Esophagus muscularis mucosa (tissue), 4 donors: ENCODE measurements around the gene METTL9. TPM values are rescaled to one million over a fixed set of nuclear protein-coding genes. Genes with fewer than 3 reads are reported as not detected.
"Not testable (repeated sequence)": the region's sequence is repeated elsewhere in the genome, so short reads cannot be mapped to it uniquely, and the experiment has no call there.

Experiments
- DNase-seq: peaks from one replicate; pipeline ENCODE4 v3.0.0-alpha.2; 2017; ENCODE audit errors: extremely low spot score
- H3K27ac ChIP-seq, 4 donors: fragments of 200-600 bp; sonication (generic); replicated peaks in 1 of 4; 1 replicate in 3 of 4; 2 replicates in 1 of 4; pipeline ENCODE4 v1.5.1; 2016 to 2019; ENCODE audit warnings: mild to moderate bottlenecking in 1 of 4
- H3K27me3 ChIP-seq, 4 donors: fragments of 200-600 bp; sonication (generic); one replicate each; pipeline versions ENCODE4 v1.5.1 to v1.6.0; 2016 to 2019
- H3K36me3 ChIP-seq, 4 donors: fragments of 200-600 bp; sonication (generic); one replicate each; pipeline ENCODE4 v1.5.1; 2016 to 2019
- H3K4me1 ChIP-seq, 4 donors: fragments of 200-600 bp; sonication (generic); one replicate each; pipeline ENCODE4 v1.5.1; 2016 to 2019
- H3K4me3 ChIP-seq, 4 donors: fragments of 200-600 bp; sonication (generic); 1 replicate in 2 of 4; 2 replicates in 2 of 4; pipeline ENCODE4 v1.5.1; 2016 to 2019; ENCODE audit warnings: mild to moderate bottlenecking in 4 of 4, moderate library complexity in 1 of 4
- H3K9me3 ChIP-seq, 4 donors: fragments of 200-600 bp; sonication (generic); 1 replicate in 3 of 4; 2 replicates in 1 of 4; pipeline ENCODE4 v1.5.1; 2016 to 2019
- CTCF ChIP-seq, 3 experiments: fragments of 200-600 bp in 2 of 3; fragments of 450-650 bp in 1 of 3; sonication (generic) in 2 of 3; IDR thresholded peaks; one replicate each; pipeline ENCODE4 v1.5.1; 2017 to 2019; ENCODE audit warnings: antibody characterized with exemption in 3 of 3, mild to moderate bottlenecking in 2 of 3, moderate library complexity in 1 of 3
- EP300 ChIP-seq: sonication (generic); formaldehyde crosslinking; IDR thresholded peaks from one replicate; pipeline ENCODE4 v1.6.1; 2017; ENCODE audit warnings: antibody characterized with exemption
- POLR2A ChIP-seq: fragments of 450-650 bp; IDR thresholded peaks from one replicate; pipeline ENCODE4 v1.6.1; 2017; ENCODE audit warnings: antibody characterized with exemption, moderate library complexity, mild to moderate bottlenecking, low read depth
- POLR2AphosphoS5 ChIP-seq, 2 donors: sonication (generic); formaldehyde crosslinking; IDR thresholded peaks; one replicate each; pipeline ENCODE4 v1.6.1; 2017; ENCODE audit warnings: antibody characterized with exemption in 2 of 2
- WGBS: methylation state at CpG from one replicate; pipeline ENCODE4 v1.1.5; 2018; 5-methylcytosine and 5-hydroxymethylcytosine counted together
- intact Hi-C: fragments of 100-400 bp; cut with DNase I; formaldehyde crosslinking; loops from one replicate; pipeline ENCODE4 v1.15.1; 2023
- total RNA-seq, 4 donors: library from RNA; depleted of rRNA; stranded (reverse); fragments of >200 nt; gene quantifications; one replicate each; pipeline versions ENCODE4 v1.1.0 to v1.2.1, GENCODE V29; 2016

METTL9 gene
- total RNA-seq, 4 donors from 2014 or later = 70.2 to 122 (median 106) TPM

- peaks cover 0 to 4% (median 0%) of the 10 kb centered on the region in 4 donors for H3K4me1 ChIP-seq
- H3K4me3 ChIP-seq = no peak overlapping the region
- no peak for TF ChIP-seq POLR2AphosphoS5 (IDR thresholded peaks at IDR 0.05)
- TF ChIP-seq POLR2A = no peak
- TF ChIP-seq EP300 = no peak
- TF ChIP-seq CTCF (IDR thresholded peaks at IDR 0.05) = no peak
- no peaks in the 10 kb centered on the region for H3K27me3 ChIP-seq
- 89% methylated on average over 6 of the region's 6 CpGs for WGBS
- H3K36me3 ChIP-seq = no peaks in the 10 kb centered on the region
- DNase-seq = no peak
- intact Hi-C loops = loop anchor here (5.0 kb wide), 1 partner anchor 1129 kb away; no protein-coding TSS in a partner anchor
- no peak overlapping the region for H3K27ac ChIP-seq
- no peaks in the 10 kb centered on the region for H3K9me3 ChIP-seq
Measured at GRCh38 chr16:21568502-21569189, 30.7 kb upstream of the METTL9 start.

GRCh38 chr16:21570676-21571017, 28.7 kb upstream of the METTL9 start:
- TF ChIP-seq EP300 = no peak
- no peak for TF ChIP-seq POLR2AphosphoS5 (IDR thresholded peaks at IDR 0.05)
- TF ChIP-seq CTCF (IDR thresholded peaks at IDR 0.05) = no peak
- no peak for TF ChIP-seq POLR2A
- H3K27me3 ChIP-seq = no peaks in the 10 kb centered on the region
- H3K4me3 ChIP-seq = no peak overlapping the region
- H3K36me3 ChIP-seq = no peaks in the 10 kb centered on the region
- intact Hi-C loops = no loop called here
- WGBS = 83% methylated on average over 4 of the region's 4 CpGs
- no peak overlapping the region for H3K27ac ChIP-seq
- DNase-seq = no peak
- H3K4me1 ChIP-seq = peaks cover 0 to 4% (median 0%) of the 10 kb centered on the region in 4 donors
- H3K9me3 ChIP-seq = no peaks in the 10 kb centered on the region

GRCh38 chr16:21573506-21573905, 25.9 kb upstream of the METTL9 start:
- intact Hi-C loops, H3K4me3 ChIP-seq: not testable (repeated sequence)
- 94% methylated on average over 9 of the region's 9 CpGs for WGBS

GRCh38 chr16:21574372-21574771, 25.0 kb upstream of the METTL9 start:
- no peaks in the 10 kb centered on the region for H3K9me3 ChIP-seq
- 76% methylated on average over 4 of the region's 4 CpGs for WGBS
- H3K27ac ChIP-seq = no peak overlapping the region
- no peaks in the 10 kb centered on the region for H3K27me3 ChIP-seq
- H3K36me3 ChIP-seq = no peaks in the 10 kb centered on the region
- intact Hi-C loops = no loop called here
- no peak for DNase-seq
- H3K4me3 ChIP-seq = no peak overlapping the region
- TF ChIP-seq EP300 (no peak), CTCF (IDR thresholded peaks at IDR 0.05) (no peak), POLR2AphosphoS5 (IDR thresholded peaks at IDR 0.05) (no peak), POLR2A (no peak)
- no peaks in the 10 kb centered on the region for H3K4me1 ChIP-seq

More at GRCh38 chr16:21573506-21573905, 25.9 kb upstream of the METTL9 start:
- H3K36me3 ChIP-seq, DNase-seq, H3K4me1 ChIP-seq, H3K9me3 ChIP-seq, H3K27ac ChIP-seq, H3K27me3 ChIP-seq: not testable (repeated sequence)

GRCh38 chr16:21576323-21576722, 23.1 kb upstream of the METTL9 start:
- H3K36me3 ChIP-seq, H3K4me1 ChIP-seq, H3K4me3 ChIP-seq, DNase-seq, H3K27me3 ChIP-seq, intact Hi-C loops, H3K27ac ChIP-seq, H3K9me3 ChIP-seq: not testable (repeated sequence)
- 95% methylated on average over 2 of the region's 2 CpGs for WGBS

- H3K36me3 ChIP-seq, H3K4me1 ChIP-seq, H3K27ac ChIP-seq, H3K27me3 ChIP-seq, intact Hi-C loops, H3K9me3 ChIP-seq, DNase-seq, H3K4me3 ChIP-seq: not testable (repeated sequence)
- 68% methylated on average over 2 of the region's 2 CpGs for WGBS
Measured at GRCh38 chr16:21577487-21577886, 21.9 kb upstream of the METTL9 start.

GRCh38 chr16:21578311-21578710, 21.1 kb upstream of the METTL9 start:
- H3K27ac ChIP-seq, DNase-seq, H3K4me1 ChIP-seq, H3K4me3 ChIP-seq, H3K9me3 ChIP-seq, H3K36me3 ChIP-seq, intact Hi-C loops, H3K27me3 ChIP-seq: not testable (repeated sequence)
- 91% methylated on average over 5 of the region's 5 CpGs for WGBS

- H3K9me3 ChIP-seq, H3K27ac ChIP-seq, H3K4me3 ChIP-seq, intact Hi-C loops, DNase-seq, H3K36me3 ChIP-seq, H3K27me3 ChIP-seq: not testable (repeated sequence)
- H3K4me1 ChIP-seq = peaks cover 0 to 10% (median 3%) of the 10 kb centered on the region in 4 donors
- 83% methylated on average over 6 of the region's 6 CpGs for WGBS
Measured at GRCh38 chr16:21580131-21580530, 19.2 kb upstream of the METTL9 start.
